Astrocyte (in vitro differentiated cells and primary cell): ENCODE results near the gene UBP1. TPM values are rescaled to one million over a fixed set of nuclear protein-coding genes. Genes with fewer than 3 reads are reported as not detected.
"Not testable (repeated sequence)": the region's sequence is repeated elsewhere in the genome, so short reads cannot be mapped to it uniquely, and the experiment has no call there.

ENCODE experiments used
- DNase-seq: peaks from one replicate; pipeline ENCODE4 v3.0.0-alpha.2; 2010; ENCODE audit warnings: low read depth
- FAIRE-seq: peaks from 2 replicates; lab custom pipeline; 2011; peaks lifted over from hg19 to GRCh38; lab: Jason Lieb, UNC
- H2AFZ ChIP-seq: 2 replicates; pipeline ENCODE4 v1.6.0; 2012; ENCODE audit warnings: low read depth, low read length, inconsistent platforms
- H3K27ac ChIP-seq: 2 replicates; pipeline ENCODE4 v1.5.1; 2011; ENCODE audit warnings: low read depth, low read length, inconsistent platforms
- H3K27me3 ChIP-seq: 2 replicates; pipeline ENCODE4 v1.6.0; 2011; ENCODE audit warnings: low read length, inconsistent platforms; ENCODE audit not compliant: insufficient read depth
- H3K36me3 ChIP-seq: 2 replicates; pipeline ENCODE4 v1.5.1; 2011; ENCODE audit warnings: low read length, inconsistent platforms; ENCODE audit not compliant: insufficient read depth
- H3K4me1 ChIP-seq: 2 replicates; pipeline ENCODE4 v1.5.1; 2011; ENCODE audit warnings: low read length, inconsistent platforms; ENCODE audit not compliant: insufficient read depth
- H3K4me2 ChIP-seq: 2 replicates; pipeline ENCODE4 v1.6.0; 2012; ENCODE audit warnings: low read length, inconsistent platforms
- H3K4me3 ChIP-seq: 2 replicates; pipeline ENCODE4 v1.5.1; 2011; ENCODE audit warnings: low read depth, mild to moderate bottlenecking, low read length, inconsistent platforms; ENCODE audit not compliant: insufficient read depth
- H3K79me2 ChIP-seq: 2 replicates; pipeline ENCODE4 v1.6.0; 2012; ENCODE audit warnings: mild to moderate bottlenecking, low read length, inconsistent platforms; ENCODE audit not compliant: insufficient read depth
- H3K9ac ChIP-seq: 2 replicates; pipeline ENCODE4 v1.6.0; 2012; ENCODE audit warnings: mild to moderate bottlenecking, low read length, inconsistent platforms
- H3K9me3 ChIP-seq: 2 replicates; pipeline ENCODE4 v1.5.1; 2012; ENCODE audit warnings: low read depth, mild to moderate bottlenecking, low read length, inconsistent platforms; ENCODE audit not compliant: insufficient read depth
- H4K20me1 ChIP-seq: 2 replicates; pipeline ENCODE4 v1.6.0; 2012; ENCODE audit warnings: low read length, inconsistent platforms; ENCODE audit not compliant: insufficient read depth
- H3K27ac Mint-ChIP-seq: one replicate; pipeline ENCODE4 v1.8.0; 2021; ENCODE audit warnings: mild to moderate bottlenecking, mixed read lengths; ENCODE audit not compliant: unreplicated experiment
- H3K27me3 Mint-ChIP-seq: one replicate; pipeline ENCODE4 v1.8.0; 2021; ENCODE audit warnings: low read depth, mixed read lengths; ENCODE audit not compliant: unreplicated experiment
- H3K36me3 Mint-ChIP-seq: one replicate; pipeline ENCODE4 v1.8.0; 2021; ENCODE audit warnings: low read depth, mixed read lengths; ENCODE audit not compliant: unreplicated experiment
- H3K4me1 Mint-ChIP-seq: one replicate; pipeline ENCODE4 v1.8.0; 2021; ENCODE audit warnings: low read depth, mixed read lengths; ENCODE audit not compliant: unreplicated experiment
- H3K4me3 Mint-ChIP-seq: one replicate; pipeline ENCODE4 v1.8.0; 2021; ENCODE audit warnings: mild to moderate bottlenecking, moderate library complexity, mixed read lengths; ENCODE audit not compliant: unreplicated experiment
- H3K9me3 Mint-ChIP-seq: one replicate; pipeline ENCODE4 v1.8.0; 2021; ENCODE audit warnings: mild to moderate bottlenecking, mixed read lengths; ENCODE audit not compliant: unreplicated experiment
- EZH2 ChIP-seq: IDR thresholded peaks from 2 replicates; pipeline ENCODE4 v1.6.1; 2012; ENCODE audit warnings: mild to moderate bottlenecking, low read length, inconsistent platforms; ENCODE audit not compliant: insufficient read depth
- total RNA-seq: library from RNA; stranded (reverse); gene quantifications from 2 replicates; pipeline ENCODE4 v1.2.1, GENCODE V29; 2021
- TF ChIP-seq, protein P1 (sequence below): IDR thresholded peaks from 2 replicates; pipeline ENCODE4 v1.5.1; 2011; ENCODE audit warnings: low read depth, mild to moderate bottlenecking, inconsistent platforms, low read length, moderate library complexity; ENCODE audit not compliant: insufficient read depth

UBP1 gene
- total RNA-seq, 1 donor from 2014 or later, result 79.3 TPM

DNA sequence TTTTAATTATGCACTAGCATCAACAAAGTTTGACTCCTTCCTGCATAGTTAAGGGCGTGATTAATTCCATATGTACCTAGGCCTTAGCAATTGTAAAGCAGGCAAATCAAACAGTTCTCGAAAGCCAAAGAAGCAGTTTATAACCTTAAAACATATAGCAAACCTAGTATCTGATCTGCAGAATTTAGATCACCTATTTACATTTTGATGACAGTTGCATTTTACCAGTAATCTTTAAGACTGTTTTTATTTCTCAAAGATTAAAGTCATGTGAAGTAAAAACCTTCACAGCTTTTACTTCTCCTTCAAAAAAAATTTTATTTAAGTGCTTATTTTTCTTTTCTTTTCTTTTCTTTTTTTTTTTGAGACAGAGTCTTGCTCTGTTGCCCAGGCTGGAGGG lies 20.9 kb upstream of the UBP1 start:
- Histone ChIP-seq H3K36me3 (no peaks in the 10 kb centered on the region), H4K20me1 (no peaks in the 10 kb centered on the region), H3K4me3 (no peak overlapping the region), H3K9ac (no peak overlapping the region), H3K27ac (no peak overlapping the region), H3K27me3 (no peaks in the 10 kb centered on the region), H3K4me2 (no peak overlapping the region), H2AFZ (no peak overlapping the region), H3K9me3 (no peaks in the 10 kb centered on the region), H3K4me1 (no peaks in the 10 kb centered on the region), H3K79me2 (no peaks in the 10 kb centered on the region)
- Mint-ChIP-seq H3K27ac (no peak overlapping the region), H3K4me3 (no peak overlapping the region), H3K9me3 (peaks cover 13% of the 10 kb centered on the region), H3K4me1 (no peaks in the 10 kb centered on the region), H3K36me3 (peaks cover 13% of the 10 kb centered on the region), H3K27me3 (no peaks in the 10 kb centered on the region)
- no peak for DNase-seq
- no peak for TF ChIP-seq EZH2
- TF ChIP-seq, protein P1, sequence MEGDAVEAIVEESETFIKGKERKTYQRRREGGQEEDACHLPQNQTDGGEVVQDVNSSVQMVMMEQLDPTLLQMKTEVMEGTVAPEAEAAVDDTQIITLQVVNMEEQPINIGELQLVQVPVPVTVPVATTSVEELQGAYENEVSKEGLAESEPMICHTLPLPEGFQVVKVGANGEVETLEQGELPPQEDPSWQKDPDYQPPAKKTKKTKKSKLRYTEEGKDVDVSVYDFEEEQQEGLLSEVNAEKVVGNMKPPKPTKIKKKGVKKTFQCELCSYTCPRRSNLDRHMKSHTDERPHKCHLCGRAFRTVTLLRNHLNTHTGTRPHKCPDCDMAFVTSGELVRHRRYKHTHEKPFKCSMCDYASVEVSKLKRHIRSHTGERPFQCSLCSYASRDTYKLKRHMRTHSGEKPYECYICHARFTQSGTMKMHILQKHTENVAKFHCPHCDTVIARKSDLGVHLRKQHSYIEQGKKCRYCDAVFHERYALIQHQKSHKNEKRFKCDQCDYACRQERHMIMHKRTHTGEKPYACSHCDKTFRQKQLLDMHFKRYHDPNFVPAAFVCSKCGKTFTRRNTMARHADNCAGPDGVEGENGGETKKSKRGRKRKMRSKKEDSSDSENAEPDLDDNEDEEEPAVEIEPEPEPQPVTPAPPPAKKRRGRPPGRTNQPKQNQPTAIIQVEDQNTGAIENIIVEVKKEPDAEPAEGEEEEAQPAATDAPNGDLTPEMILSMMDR, result no peak
- FAIRE-seq, result no peak

DNA sequence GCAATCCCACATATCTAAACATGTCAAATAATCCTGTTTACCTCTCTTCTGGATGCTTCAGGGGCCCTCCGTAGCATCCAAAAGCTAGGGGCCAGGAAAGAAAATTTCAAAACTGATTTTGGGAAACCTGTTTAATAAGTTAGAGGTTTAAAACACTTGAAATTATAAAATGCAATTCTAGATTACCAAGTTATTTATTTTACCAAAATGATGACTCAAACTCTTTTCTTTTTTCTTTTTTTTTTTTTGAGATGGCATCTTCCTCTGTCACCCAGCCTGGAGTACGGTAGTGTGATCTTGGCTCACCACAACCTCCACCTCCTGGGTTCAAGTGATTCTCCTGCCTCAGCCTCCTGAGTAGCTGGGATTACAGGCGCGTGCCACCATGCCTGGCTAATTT lies 19.4 kb upstream of the UBP1 start:
- H2AFZ ChIP-seq, H3K9me3 ChIP-seq, H4K20me1 ChIP-seq, H3K27ac ChIP-seq, H3K36me3 ChIP-seq, H3K27me3 Mint-ChIP-seq, DNase-seq, H3K27me3 ChIP-seq, H3K4me2 ChIP-seq, H3K9ac ChIP-seq, H3K4me3 ChIP-seq, H3K4me3 Mint-ChIP-seq, H3K27ac Mint-ChIP-seq, H3K4me1 Mint-ChIP-seq, H3K79me2 ChIP-seq, H3K4me1 ChIP-seq, FAIRE-seq: not testable (repeated sequence)
- H3K36me3 Mint-ChIP-seq, result peaks cover 18% of the 10 kb centered on the region
- peaks cover 11% of the 10 kb centered on the region for H3K9me3 Mint-ChIP-seq

DNA sequence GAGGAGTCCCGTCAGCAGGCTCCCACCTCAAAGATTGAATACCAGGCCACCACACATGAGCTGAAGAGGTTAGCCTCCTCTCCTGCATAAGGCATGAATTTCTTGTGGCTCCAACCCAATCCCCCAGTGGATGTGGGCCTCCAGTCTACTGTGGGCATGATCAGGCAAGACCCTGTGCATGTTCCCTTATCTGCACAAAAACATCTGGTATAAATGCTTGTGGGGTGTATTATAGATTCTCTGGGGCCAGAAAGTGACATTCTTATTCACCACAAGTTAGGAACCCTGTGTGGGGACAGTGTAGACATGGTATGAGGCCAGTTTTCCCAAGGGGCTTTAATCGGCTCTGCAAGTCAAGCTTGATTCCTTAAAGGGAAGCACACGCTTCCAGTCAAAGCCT lies 18.2 kb upstream of the UBP1 start:
- FAIRE-seq, result no peak
- H3K27ac ChIP-seq, result no peak overlapping the region
- peaks cover 15% of the 10 kb centered on the region for H3K9me3 Mint-ChIP-seq
- H3K9ac ChIP-seq, result no peak overlapping the region
- H3K27me3 ChIP-seq, result no peaks in the 10 kb centered on the region
- peaks cover 24% of the 10 kb centered on the region for H3K36me3 Mint-ChIP-seq
- DNase-seq, result no peak
- no peaks in the 10 kb centered on the region for H3K4me1 ChIP-seq
- no peak overlapping the region for H3K27ac Mint-ChIP-seq
- TF ChIP-seq, protein P1, result no peak
- no peak for TF ChIP-seq EZH2
- no peaks in the 10 kb centered on the region for H3K9me3 ChIP-seq
- no peaks in the 10 kb centered on the region for H3K4me1 Mint-ChIP-seq
- no peaks in the 10 kb centered on the region for H3K36me3 ChIP-seq
- no peak overlapping the region for H3K4me2 ChIP-seq
- H3K4me3 ChIP-seq, result no peak overlapping the region
- no peak overlapping the region for H3K4me3 Mint-ChIP-seq
- H4K20me1 ChIP-seq, result no peaks in the 10 kb centered on the region
- no peak overlapping the region for H2AFZ ChIP-seq
- no peaks in the 10 kb centered on the region for H3K79me2 ChIP-seq
- H3K27me3 Mint-ChIP-seq, result no peaks in the 10 kb centered on the region
